ENCODE results near the gene ZNF518B. TPM values are rescaled to one million over a fixed set of nuclear protein-coding genes. Genes with fewer than 3 reads are reported as not detected.

The ZNF518B gene, protein sequence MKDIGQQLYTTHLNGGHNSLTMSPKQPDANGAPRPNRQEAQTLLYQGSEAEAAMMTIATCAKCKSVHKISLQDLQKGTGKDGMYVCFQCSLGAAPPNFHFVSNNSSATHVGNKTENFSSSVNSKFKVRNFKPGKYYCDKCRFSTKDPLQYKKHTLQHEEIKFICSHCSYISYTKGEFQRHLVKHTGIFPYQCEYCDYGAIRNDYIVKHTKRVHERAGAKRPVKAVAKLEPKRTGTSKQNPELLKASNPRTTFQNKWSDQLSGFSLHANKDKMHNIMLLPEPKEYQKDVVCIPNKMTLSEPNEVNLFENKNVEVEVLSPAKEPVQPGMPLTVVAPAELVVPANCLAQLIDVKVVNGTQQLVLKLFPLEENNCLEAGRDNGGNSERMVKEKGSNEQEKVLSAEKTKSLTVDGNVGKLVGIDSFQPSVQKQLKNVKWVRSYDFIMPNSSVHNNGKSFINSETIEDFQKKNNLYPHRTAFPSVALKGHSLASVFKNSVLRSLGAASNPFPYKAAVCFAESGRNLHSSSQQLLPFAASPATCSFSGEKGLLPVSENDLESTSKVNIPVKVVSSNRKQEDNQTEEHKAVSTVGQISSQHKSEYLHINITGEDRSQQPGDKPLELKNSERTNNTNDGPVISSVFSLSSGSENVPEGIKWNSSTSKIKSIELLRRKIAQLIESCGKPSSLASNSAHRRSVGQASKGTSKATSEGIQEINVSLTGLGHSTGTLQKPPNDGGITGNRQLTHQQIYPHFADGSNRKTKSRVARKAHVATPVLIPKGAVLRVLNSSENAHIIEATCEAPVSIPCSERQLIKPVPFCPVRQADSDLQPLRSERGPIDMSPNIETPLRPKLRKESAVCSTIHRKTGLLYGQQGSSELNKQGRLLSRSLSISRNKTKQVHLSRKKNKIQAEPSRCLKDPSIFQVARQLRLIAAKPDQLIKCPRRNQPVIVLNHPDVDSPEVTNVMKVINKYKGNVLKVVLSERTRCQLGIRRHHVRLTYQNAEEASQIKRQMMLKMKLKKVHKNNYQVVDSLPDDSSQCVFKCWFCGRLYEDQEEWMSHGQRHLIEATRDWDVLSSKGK
- 10.2 and 12.8 TPM in 2 replicates for total RNA-seq

DNA sequence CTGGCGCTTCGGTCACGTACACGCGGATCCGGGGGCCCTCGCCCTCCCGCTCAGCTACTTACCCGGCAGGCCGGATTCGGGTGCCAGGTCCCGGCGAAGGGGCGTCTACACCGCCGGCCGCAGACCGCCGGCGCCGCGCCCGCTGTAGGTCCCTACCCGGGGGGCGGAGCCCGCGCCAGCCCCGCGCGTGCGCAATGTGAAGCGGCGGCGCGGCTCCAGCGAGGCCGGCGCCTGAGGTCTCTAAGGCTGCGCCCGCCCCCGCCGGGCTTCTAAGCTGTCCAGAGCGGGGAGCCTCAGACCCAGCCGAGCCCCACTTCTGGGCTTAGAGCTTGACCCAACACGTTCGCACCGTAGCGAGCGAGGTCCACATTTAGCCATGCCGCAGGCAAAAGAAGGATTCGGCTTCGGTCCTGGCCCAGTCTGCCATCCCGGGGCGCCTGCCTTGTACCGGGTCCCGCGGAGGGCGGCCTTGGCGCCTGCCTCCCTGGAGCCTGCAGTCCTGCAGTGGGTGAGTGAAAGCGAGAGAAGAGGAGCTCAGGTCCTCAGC, at the start of gene ZNF518B:
Gene ZNF518B (minus strand): TSS at position 172 of the 547 bp plus-strand sequence. CDS start 11,098 bp downstream, outside the sequence.

Other genes with a start within 250 kb of the ZNF518B start
- not detected in 2 replicates for gene CLNK, start 227.3 kb upstream of the ZNF518B start, total RNA-seq

Data from hair follicular keratinocyte (primary cell).